Thyroid gland (tissue), 4 donors: ENCODE measurements around the gene NATD1. TPM values are rescaled to one million over a fixed set of nuclear protein-coding genes. Genes with fewer than 3 reads are reported as not detected.

Experiments
- DNase-seq, 2 donors: peaks; one replicate each; pipeline ENCODE4 v3.0.0-alpha.2; 2019
- H3K27ac ChIP-seq, 3 donors: fragments of 200-600 bp; sonication (generic); 1 replicate in 2 of 3; 2 replicates in 1 of 3; pipeline ENCODE4 v1.5.1; 2016 to 2019; ENCODE audit warnings: mild to moderate bottlenecking in 1 of 3, moderate library complexity in 1 of 3
- H3K27me3 ChIP-seq: fragments of 200-600 bp; sonication (generic); one replicate; pipeline ENCODE4 v1.5.1; 2019
- H3K36me3 ChIP-seq, 2 donors: fragments of 200-600 bp; sonication (generic); one replicate each; pipeline ENCODE4 v1.5.1; 2016 to 2019
- H3K4me1 ChIP-seq, 2 donors: fragments of 200-600 bp; sonication (generic); one replicate each; pipeline ENCODE4 v1.5.1; 2017 to 2019
- H3K4me3 ChIP-seq, 3 donors: fragments of 200-600 bp; sonication (generic); replicated peaks in 1 of 3; 1 replicate in 2 of 3; 2 replicates in 1 of 3; pipeline ENCODE4 v1.5.1; 2016; ENCODE audit warnings: mild to moderate bottlenecking in 1 of 3
- H3K9me3 ChIP-seq: fragments of 200-600 bp; sonication (generic); one replicate; pipeline ENCODE4 v1.5.1; 2017
- POLR2A ChIP-seq, 2 donors: fragments of 450-650 bp; IDR thresholded peaks; one replicate each; pipeline ENCODE4 v1.6.1; 2017; ENCODE audit warnings: antibody characterized with exemption in 2 of 2, mild to moderate bottlenecking in 2 of 2, moderate library complexity in 1 of 2
- WGBS, 2 donors: methylation state at CpG; one replicate each; pipeline ENCODE4 v1.1.5; 2017; 5-methylcytosine and 5-hydroxymethylcytosine counted together
- intact Hi-C: fragments of 100-400 bp; cut with DNase I; formaldehyde crosslinking; loops from one replicate; pipeline ENCODE4 v1.15.1; 2023
- total RNA-seq, 4 donors: library from RNA; depleted of rRNA; stranded (reverse); fragments of >200 nt; gene quantifications; one replicate each; pipeline ENCODE4 v1.2.3, GENCODE V29; 2016
- TF ChIP-seq, protein P1 (sequence below), 6 experiments: fragments of 200-600 bp in 3 of 6; fragments of 450-650 bp in 3 of 6; sonication (generic) in 3 of 6; IDR thresholded peaks; one replicate each; pipeline ENCODE4 v1.5.1; 2016 to 2019; ENCODE audit warnings: antibody characterized with exemption in 6 of 6, mild to moderate bottlenecking in 2 of 6, inconsistent platforms in 1 of 6, moderate library complexity in 1 of 6

The NATD1 gene, protein sequence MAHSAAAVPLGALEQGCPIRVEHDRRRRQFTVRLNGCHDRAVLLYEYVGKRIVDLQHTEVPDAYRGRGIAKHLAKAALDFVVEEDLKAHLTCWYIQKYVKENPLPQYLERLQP
- 10 to 100 TPM; 18.6 to 34.1 (median 21.2) TPM for total RNA-seq

DNA sequence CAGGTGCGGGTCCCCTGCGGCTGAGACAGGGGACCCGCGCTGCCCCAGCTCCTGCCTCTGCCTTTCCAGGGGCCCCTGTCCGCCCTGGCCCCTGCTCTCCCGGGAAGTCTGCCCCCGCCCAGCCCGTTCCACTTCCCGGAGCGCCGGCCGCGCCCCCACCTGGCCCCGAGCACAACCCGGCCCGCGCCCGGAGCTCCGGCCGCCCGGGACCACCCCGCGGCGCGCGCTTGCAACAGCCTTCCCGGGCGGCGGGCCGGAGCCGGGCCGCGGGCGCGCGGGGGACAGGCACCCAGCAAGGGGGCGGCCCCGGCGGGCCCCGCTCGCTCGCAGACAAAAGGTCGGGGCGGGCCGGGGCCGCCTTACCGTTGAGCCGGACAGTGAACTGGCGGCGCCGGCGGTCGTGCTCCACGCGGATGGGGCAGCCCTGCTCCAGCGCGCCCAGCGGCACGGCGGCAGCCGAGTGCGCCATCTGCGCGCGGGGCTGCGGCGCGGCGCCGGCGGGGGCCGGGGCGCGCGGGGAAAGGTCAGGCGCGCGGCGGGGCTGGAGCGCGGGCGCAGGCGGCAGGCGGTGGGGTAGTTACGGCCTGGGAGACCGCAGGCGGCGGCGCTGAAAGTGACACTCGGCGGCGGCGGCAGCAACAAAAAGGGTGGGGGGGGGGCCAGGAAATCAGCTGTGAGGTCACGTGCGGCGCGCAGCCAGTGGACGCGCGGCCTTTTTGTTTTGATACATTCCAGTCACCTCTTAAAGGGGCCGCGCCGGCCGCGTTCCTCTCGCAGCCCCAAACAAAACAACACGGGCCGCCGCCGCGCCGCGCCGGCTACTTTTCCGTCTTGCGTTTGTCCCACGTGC, at the start of gene NATD1:
Gene NATD1, minus strand, starts transcription at position 615 of the 850 bp plus-strand sequence. Its CDS starts 146 bp downstream, at position 469.
- 0% methylated on average over 17 of the region's 117 CpGs for WGBS, 2 donors
- Histone ChIP-seq H3K27ac (peak within 1 kb of the TSS; percentile 66 to 84 (median 83)), H3K27me3 (no peaks in the 10 kb centered on the region), H3K4me1 (peaks cover 28 to 49% of the 10 kb centered on the region in 2 donors), H3K4me3 (peak within 1 kb of the TSS; percentile 7 to 70 (median 45)), H3K36me3 (no peaks in the 10 kb centered on the region), H3K9me3 (no peaks in the 10 kb centered on the region)
- TF ChIP-seq, protein P1, sequence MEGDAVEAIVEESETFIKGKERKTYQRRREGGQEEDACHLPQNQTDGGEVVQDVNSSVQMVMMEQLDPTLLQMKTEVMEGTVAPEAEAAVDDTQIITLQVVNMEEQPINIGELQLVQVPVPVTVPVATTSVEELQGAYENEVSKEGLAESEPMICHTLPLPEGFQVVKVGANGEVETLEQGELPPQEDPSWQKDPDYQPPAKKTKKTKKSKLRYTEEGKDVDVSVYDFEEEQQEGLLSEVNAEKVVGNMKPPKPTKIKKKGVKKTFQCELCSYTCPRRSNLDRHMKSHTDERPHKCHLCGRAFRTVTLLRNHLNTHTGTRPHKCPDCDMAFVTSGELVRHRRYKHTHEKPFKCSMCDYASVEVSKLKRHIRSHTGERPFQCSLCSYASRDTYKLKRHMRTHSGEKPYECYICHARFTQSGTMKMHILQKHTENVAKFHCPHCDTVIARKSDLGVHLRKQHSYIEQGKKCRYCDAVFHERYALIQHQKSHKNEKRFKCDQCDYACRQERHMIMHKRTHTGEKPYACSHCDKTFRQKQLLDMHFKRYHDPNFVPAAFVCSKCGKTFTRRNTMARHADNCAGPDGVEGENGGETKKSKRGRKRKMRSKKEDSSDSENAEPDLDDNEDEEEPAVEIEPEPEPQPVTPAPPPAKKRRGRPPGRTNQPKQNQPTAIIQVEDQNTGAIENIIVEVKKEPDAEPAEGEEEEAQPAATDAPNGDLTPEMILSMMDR (IDR thresholded peaks at IDR 0.05): no peak
- peak; percentile 40 to 82 for TF ChIP-seq POLR2A (IDR thresholded peaks at IDR 0.05)
- intact Hi-C loops: loop anchor here (5.0 to 10.0 kb wide), 2 partner anchors 56 to 128 kb away; partner anchors contain the start of gene DHRS7B
- DNase-seq: peak; percentile 93 to 94

DNA sequence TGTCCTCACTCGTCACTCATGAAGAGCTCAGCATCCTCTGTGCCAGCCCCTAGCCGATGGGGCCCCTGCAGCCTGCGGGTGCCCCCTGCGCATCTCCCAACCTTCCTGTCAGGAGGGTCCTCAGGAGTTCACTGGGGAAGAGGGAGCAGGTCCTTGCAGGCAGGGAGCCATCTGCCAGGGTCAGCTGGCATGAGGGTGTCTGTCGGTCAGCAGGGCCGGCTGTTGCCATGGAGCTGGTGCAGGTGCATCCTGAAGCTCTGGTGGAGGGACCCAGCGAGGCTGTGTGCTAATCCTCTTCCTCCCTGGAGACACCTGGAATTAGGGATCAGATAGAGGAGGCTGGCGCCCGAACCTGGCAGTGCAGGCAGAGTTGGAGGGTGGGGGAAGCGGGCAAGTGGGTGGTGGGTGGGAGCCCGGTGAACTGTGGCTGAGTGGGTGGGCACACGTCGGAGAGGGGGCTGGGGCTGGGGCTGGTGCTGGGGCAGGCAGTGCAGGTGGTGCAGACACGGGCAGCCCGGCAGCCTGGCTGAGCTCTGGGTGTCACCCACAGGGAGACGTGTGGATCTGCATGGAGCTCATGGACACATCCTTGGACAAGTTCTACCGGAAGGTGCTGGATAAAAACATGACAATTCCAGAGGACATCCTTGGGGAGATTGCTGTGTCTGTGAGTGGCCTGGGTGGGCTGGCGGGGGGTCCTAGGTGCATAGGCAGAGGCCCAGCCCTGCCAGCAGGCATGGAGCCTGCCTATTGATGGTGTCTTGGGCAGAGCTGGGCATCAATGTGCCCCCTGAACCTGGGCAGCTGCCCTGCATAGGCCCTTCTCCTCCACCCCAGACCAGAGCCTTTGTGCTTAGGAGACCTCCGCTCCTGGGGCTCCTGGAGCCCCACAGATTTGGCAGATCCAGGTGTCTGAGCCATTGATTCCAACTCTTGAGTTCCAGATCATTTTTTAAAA, 48.7 kb upstream of the NATD1 start:
- Histone ChIP-seq H3K4me1 (peaks cover 0 to 3% of the 10 kb centered on the region in 2 donors), H3K9me3 (no peaks in the 10 kb centered on the region), H3K36me3 (peaks cover 52 to 56% of the 10 kb centered on the region in 2 donors), H3K27me3 (no peaks in the 10 kb centered on the region), H3K27ac (no peak overlapping the region), H3K4me3 (no peak overlapping the region)
- no peak for TF ChIP-seq POLR2A (IDR thresholded peaks at IDR 0.05)
- TF ChIP-seq, protein P1 (IDR thresholded peaks at IDR 0.05): no peak
- DNase-seq: no peak
- WGBS, 2 donors: 70 to 76% methylated on average over 19 of the region's 19 CpGs
- intact Hi-C loops: no loop called here

DNA sequence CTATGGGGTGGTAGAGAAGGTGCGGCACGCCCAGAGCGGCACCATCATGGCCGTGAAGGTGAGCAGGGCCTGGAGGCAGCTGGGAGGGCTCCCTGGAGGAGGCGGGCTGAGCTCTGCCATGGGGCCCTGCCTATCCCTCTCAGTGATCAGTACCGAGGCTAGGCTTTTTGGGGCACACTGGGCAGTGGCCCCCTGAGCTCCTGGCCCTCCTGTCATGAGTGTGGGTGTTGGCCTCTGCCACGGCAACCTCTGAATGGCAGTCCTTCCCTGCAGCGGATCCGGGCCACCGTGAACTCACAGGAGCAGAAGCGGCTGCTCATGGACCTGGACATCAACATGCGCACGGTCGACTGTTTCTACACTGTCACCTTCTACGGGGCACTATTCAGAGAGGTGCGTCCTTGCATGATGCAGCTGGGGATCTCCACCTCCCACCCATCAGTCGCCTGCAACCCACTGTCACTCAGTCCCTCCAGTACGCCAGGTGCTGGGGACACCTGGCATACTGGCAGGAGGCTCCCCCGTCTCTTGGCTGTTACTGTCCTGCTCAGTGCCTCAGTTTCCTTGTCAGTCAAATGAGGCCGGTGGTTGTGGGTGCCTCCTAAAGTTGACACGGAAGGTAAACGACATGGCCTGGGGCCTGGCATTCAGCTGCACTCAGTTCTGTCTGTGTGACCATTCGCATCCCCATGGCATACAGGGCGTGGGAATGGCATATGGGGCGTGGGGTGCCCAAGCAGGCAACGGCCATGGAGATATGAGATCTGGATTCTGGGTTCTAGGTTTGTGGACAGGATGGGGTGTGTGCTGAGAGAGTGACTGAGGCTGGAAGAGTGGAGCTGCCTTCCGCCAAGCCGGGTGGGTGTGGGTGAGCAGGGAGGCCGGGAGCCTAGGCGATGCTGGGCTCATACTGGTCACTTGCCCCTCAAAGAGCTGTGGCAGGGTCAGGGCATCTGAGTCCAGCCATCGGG, 47.7 kb upstream of the NATD1 start:
- WGBS, 2 donors: 73 to 76% methylated on average over 29 to 31 of the region's 31 CpGs
- Histone ChIP-seq H3K27ac (no peak overlapping the region), H3K36me3 (peaks cover 52 to 56% of the 10 kb centered on the region in 2 donors), H3K27me3 (no peaks in the 10 kb centered on the region), H3K4me1 (peaks cover 0 to 3% of the 10 kb centered on the region in 2 donors), H3K4me3 (no peak overlapping the region), H3K9me3 (no peaks in the 10 kb centered on the region)
- intact Hi-C loops: no loop called here
- TF ChIP-seq, protein P1 (IDR thresholded peaks at IDR 0.05): no peak
- no peak for TF ChIP-seq POLR2A (IDR thresholded peaks at IDR 0.05)
- DNase-seq: no peak

DNA sequence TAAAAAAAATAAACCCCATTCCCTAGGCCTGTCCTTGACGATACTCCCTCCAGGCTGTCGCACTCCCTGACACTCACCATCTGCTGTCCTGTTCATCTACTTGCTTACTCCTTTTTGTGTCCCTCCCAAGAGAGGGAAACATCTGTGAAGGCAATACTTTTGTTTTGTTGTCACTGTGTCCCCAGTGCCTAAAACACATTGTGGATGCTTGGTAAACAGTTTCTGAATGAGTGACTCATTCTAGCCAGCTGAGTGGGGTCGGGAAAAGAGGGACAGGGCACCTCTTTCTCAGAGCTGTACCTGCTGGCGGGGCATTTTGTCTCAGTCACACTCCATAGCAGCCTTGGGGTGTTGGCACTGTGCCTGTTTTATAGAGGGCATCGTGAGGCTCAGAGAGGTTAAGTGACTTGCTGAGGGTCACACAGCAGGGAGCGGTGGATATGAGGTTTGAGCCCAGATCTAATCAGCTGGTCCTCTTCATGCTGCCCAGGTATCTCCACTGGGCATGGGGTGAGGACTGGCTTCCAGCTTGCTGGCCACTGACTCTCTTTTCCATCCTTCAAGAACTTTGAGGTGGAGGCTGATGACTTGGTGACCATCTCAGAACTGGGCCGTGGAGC, 46.9 kb upstream of the NATD1 start:
- Histone ChIP-seq H3K27ac (no peak overlapping the region), H3K9me3 (no peaks in the 10 kb centered on the region), H3K27me3 (no peaks in the 10 kb centered on the region), H3K4me1 (peaks cover 0 to 8% of the 10 kb centered on the region in 2 donors), H3K4me3 (no peak overlapping the region), H3K36me3 (peaks cover 52 to 56% of the 10 kb centered on the region in 2 donors)
- TF ChIP-seq, protein P1 (IDR thresholded peaks at IDR 0.05): no peak
- TF ChIP-seq POLR2A (IDR thresholded peaks at IDR 0.05): no peak
- intact Hi-C loops: no loop called here
- no peak for DNase-seq
- WGBS, 2 donors: 60 to 62% methylated on average over 7 of the region's 7 CpGs
